Activated CD4-positive, CD25-positive, alpha-beta regulatory T cell (primary cell): ENCODE results near the gene PPP6R1.
"Not testable (repeated sequence)": the region's sequence is repeated elsewhere in the genome, so short reads cannot be mapped to it uniquely, and the experiment has no call there.

Experiments
- DNase-seq, 4 experiments: peaks; one replicate each; lab custom pipeline; 2025; lab: John Stamatoyannopoulos, UW

PPP6R1 gene

DNA sequence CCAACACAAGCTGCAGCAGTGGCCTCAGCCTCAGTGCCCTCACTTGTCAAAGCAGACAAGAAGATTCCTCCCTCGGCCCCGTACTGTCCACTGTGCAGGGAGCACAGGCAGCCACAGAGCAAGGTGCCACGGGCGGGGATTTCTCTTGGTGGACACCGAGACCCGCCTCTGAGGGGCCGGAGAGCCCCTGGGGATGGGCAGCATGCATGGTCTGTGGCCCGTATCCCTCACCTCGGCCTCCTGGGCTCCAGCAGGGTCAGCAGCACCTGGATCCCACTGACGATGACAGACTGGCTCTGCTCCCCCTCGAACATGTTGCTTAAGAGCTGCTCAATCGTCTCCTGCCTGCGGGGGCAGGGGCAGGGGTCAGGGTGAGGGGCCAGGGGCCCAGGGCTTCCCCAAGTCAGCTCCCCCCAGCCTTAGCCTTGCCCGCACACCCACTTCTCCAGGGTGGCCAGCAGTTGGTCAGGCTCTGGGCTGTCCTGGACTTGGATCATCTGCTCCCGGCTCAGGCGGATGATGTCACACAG lies 16.8 kb downstream of the PPP6R1 start:
- DNase-seq = no peak

DNA sequence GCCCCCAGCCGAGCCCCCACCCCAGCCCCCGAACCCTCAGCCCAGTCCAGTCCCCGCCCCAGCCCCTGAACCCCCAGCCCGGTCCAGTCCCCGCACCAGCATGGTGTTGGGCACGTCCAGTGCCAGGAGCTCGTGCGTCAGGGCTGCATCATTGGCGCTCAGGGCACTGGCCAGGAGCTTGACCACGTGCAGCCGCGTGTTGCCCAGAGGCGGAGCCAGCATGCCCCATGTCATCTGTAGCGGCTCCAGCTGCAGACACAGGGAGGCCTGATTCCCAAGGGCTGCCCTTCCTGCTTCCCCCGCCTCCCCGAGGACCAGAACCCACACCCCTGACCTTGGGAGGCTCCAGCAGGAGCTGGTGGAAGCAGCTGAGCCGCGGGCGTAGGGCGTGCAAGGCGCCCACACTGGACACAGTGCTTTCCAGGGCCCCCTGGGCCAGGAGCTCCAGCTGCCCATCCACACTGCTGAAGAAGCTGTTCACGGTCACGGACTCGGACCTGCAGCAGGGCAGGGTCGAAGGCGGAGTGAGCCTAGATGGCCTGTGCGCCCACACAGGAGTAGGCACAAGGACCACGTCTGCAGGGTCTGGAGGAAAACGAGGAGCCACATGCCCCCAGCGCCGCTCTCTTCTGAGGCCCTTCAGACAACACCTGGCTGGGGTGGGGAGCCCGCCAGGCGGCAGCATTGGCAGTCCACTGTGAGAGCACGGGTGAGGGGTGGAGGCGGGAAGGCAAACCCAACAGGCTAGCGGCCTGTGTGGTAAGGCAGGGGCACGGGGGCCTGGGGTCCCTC lies 17.5 kb downstream of the PPP6R1 start:
- DNase-seq = no peak

DNA sequence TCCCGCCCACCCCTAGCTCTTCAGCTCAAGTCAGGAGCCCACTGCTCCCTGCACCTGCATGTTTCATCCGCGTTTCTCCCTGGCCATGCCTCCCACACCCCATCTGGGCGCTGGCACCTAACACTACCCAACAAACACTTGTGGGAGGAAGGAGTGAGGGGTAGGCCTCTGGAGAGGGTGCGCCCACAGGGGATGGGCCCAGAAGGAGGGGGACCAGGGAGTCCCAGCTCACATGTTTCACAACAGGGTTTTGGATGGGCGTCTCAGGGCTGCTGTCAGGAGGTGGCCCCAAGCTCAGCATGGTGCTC lies 18.1 kb downstream of the PPP6R1 start:
- no peak for DNase-seq

DNA sequence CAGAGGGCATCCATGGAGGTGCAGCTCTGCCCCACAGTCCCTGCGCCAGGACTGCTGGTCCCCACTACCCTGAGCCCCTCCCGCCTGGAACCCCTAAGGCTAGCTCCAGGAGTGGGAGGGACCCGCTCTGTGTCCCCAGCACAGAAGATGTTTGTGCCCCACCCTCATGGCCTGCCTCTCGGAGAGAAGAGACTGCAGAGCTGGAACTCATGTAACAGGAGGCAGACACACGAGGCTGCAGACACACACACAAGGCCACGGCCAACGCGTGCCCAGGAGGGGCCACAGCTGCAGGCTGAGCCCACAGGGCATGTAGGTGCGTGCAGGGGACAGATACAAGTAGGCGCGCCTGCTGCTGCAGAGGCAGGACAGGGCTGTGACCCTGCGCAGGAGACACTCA lies 19.8 kb downstream of the PPP6R1 start:
- no peak for DNase-seq

DNA sequence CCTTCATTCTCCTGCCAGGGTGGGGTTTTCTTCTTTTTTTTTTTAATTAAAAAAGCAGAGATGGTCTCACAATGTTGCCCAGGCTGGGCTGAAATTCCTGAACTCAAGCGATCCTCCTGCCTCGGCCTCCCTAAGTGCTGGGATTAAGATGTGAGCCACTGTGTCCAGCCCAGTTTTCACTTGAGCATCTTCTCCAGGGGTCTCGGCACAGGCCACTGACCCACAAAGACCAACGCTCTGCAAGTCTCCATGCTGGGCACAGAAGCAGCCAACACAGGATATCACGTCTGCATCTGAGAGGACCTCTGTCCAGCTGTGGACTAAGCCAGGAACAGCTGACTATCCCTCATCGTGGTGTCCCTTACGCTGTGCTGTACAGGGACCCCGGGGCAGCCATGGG lies 20.8 kb downstream of the PPP6R1 start:
- no peak for DNase-seq

DNA sequence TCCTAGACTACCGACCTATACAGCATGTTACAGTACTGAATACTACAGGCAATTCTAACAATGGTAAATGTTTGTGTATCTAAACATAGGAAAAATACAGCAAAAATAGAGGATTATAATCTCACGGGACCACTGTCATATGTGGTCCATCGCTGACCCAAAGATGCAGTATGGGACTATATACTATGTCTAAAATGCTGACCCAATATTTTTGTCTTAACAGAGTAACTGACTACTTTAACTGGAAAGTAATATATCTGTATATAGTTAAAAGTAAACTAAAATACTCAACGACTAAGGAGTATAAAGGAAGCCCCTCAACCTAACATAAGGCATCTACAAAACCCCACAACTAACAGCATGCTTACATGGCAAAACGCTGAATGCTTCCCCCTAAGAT lies 25.8 kb downstream of the PPP6R1 start:
- DNase-seq = no peak

DNA sequence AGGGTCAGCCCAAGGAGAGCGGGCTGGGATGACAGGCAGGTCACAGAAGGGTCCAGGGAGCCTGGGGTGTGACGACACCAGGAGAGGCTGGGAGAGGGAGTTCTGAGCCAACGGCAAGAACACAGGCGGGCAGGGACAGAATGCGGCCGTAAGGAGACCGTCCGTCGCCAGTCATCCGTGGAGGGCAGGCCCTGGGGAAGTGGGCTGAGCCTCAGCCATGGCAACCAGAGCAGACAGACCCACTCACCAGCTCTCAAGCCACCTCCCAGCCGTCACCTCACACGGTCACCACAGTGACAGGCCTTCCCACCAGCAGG lies 26.6 kb downstream of the PPP6R1 start:
- no peak for DNase-seq

DNA sequence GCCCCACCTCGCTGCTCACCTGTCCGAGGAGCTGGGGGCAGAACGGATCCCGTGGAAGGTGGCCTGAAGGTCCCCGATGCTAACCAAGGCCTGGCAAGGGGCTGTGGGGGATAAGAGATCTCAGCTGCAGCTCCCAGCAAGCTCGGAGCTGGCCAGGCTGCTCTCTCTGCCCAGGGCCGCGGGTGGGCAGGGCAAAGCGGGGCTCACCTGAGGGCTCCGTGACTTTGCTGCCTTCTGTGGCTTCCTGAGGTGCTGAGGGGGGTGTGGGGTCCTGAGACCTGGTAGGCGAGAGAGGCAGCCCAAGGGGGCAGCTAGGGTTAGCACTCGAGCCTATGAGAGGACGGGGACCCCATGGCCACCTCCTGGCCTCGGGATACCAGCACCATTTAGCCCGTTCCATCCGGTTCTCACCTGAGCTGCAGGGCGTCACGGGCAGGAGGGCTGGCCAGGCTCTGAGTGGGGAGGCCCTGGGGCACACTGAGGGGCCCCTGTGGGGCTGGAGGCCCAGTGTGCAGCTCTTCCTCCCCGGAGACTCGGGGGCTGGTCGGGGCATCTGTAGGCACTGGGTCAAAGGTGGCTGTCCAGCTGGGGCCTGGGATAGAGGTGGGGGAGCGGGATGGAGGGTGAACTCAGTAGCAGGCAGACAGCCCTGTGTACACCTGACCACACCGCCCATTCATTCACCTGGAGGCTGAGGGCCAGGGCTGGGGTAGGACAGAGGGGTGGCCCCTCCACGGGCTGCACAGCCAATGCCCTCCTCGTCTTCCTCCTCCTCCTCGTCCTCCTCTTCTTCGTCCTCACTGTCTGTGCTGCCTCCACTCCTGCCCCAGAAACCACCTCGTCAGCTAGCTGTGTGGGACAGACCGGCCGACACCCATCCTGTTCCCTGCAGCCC lies 27.2 kb downstream of the PPP6R1 start:
- DNase-seq = no peak

DNA sequence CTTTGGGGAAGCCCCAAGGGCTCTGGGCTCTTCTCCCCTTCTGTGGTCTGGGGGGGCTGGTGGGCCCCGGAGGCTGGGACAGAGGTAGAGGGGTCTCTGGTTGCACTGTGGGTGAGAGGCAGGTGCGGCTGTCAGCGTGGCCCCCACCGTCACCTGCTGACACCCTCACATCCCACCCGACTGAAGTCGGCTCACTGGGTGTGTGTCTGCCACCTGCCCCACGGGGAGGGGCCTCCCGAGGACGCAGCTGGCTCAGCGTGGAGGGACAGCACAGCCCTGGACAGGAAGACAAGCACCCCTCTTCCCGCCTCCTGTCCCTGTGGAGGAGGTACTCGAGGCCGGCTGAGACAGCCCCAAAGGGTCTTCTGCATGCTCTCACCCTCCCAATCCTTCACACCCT lies 28.0 kb downstream of the PPP6R1 start:
- DNase-seq = no peak

DNA sequence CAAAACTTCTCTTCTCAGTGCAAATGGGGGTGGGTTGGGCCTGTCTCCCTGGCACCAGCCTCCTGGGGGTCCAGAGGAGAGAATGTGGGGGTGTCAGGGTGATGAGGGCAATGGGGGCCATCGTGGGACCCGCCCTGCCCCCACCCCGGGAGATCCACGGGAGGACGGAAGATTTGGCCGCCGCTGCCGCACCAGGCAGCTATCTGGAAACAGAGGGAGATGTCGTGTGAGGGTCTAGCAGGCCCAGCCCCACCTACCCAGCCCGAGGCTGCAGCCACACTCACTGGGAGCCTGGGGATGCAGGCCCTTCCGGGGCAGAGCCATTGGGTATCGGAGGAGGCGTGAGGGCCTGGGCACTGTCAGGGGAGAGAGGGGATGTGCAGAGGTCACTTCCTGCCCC lies 28.5 kb downstream of the PPP6R1 start:
- no peak for DNase-seq

DNA sequence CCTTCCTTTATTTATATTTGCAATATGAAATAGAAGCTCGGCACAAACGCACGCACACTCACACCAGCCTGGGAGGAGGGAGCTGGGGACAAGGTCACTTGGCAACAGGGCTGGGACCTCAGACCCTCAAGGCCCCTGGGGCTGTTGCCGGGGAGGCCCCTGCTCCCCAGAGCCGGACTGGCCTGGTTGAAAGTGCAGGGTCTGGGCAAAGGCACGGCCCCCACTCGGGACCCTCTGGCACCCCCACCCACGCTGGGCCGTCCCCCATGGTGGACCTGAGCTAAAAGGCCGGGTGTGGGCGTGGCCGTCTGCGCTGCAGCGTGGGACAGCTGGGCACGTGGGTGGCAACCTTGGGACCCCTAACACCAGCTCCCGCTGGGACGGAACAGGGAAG lies 29.0 kb downstream of the PPP6R1 start:
- DNase-seq = no peak

DNA sequence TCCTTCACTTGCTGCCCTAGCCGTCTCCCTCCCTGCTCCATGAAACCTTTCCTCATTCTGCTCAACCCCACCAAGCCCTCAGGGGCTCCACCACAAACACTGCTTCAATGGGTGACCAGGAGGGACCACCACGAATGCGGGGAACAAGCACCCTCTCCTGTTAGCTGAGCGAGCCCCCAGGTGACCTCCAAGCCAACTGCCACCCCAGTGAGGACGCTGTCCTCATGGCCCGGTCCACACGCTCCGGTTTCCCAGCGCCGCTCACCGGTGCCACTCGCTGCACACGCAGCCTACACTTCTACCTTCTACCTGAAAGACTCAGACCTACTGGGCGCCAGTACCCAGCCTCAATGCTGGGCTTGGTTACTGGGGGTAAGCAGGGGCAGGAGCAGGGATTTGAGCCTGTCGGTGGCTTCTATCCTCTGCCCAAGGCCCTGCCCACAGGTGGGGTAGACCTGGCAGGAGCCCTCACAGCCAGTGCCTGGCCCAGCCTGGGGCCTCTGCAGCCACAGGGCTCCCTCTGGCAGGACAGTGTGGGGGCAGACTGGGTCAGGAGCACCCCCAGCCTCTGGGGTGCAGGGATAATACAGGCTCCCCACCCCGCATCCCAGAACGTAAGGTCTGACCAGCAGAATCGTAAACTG lies 29.6 kb downstream of the PPP6R1 start:
- no peak for DNase-seq

DNA sequence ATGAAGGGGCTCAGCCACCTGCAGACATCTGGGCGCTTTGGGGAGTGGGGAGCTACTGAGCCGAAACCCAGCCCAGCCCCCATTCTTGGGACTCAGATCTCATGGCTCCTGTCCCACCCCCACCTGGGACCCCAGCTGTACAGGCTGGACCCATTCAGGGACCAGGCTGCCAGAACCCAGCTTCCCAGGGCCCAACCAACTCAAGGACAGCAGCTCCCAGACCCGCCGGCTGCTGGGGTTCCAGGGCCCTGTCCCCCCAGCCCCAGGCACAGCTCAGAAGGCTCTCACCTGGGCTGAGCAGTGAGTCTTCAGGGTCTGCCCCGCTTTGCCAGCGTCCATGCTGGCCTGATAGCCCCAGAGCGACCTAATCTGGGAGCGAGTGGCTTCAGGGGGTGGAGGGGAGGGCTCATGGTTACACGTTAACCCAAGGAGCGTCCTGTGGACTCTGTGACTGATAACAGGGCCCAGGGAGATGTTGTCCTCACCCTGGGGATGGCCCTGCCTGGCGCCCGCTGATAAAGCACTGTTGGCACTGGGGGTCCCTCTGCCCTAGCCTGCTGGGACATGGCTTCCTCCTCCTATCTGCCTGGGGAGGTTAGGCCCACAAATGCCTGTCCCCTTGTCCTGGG lies 30.3 kb downstream of the PPP6R1 start, which contains the start of gene TMEM86B:
Gene TMEM86B (minus strand): TSS at position 361 of the 629 bp plus-strand sequence. CDS start 22 bp downstream, at position 339.
- no peak for DNase-seq

DNA sequence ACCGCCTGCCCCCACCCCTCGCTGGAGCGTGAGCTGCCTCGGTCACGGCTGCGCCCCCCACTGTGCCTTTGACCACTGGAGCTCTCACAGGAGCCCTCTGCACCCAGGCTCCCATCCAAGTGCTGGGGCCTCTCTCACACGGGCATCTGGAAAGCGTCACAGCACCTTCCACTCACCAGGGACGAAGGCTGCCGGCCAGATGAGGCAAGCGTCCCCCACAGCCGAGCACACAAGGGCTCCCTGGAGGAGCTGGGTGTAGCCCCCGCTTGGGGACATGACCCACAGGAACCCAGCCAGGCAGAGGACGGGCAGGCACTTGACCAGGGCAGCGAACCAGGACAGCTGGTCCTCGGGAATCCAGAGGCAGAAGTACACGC lies 30.8 kb downstream of the PPP6R1 start:
- no peak for DNase-seq

DNA sequence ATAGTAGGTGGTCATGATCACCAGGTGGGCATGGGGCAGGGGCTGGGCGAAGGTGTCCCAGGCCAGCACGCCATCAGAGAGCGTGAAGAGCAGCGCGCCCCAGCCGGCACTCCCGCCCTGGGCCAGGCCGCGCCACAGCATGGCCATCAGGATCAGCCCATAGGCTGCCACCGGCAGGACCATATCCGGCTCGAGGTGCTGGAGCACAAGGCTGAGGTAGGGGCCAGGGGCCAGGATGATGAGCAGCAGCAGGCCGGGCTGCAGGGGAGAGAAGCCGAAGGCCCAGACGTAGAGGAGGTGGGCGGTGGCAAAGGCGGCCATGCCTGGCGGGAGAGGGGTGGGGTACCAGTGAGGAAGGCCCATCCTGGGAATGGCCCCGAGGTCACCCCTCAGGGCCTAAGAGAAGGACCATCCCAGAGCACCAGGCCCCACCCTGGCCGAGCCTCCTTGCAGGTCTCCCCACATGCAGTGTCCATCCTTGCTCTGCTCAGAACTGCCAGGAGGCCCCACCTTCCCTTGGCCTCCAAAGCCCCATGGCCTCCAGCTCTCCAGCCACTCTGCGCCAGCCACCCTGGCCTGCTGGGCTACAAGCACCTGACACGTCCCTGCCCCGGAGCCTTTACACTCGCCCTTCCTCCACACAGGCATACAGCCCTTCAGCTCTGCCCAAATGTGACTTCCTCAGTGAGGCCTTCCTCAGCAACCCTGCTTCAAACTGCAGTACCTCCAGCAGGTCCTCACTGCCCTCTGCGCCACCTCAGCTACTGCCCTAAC lies 31.4 kb downstream of the PPP6R1 start:
- no peak for DNase-seq

DNA sequence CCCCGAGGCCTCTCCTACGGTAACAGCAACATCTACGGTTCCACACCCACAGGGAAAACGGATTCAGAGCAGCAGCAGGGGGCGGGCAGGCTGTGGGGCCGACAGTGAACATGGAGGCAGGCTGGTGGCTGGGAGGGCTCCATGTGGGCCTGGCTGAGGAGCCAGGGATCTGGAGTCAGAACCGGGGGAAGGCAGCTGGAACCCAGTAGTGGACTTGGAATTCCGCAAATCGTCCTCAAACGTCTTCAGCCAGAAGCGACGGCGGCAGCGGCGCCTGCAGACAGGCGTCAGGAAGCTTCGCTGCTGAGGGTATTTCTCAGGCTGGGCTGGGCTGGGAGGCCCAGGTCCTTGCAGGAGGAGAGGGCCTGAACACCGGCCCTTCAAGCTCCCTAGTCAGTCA lies 32.0 kb downstream of the PPP6R1 start:
- no peak for DNase-seq

DNA sequence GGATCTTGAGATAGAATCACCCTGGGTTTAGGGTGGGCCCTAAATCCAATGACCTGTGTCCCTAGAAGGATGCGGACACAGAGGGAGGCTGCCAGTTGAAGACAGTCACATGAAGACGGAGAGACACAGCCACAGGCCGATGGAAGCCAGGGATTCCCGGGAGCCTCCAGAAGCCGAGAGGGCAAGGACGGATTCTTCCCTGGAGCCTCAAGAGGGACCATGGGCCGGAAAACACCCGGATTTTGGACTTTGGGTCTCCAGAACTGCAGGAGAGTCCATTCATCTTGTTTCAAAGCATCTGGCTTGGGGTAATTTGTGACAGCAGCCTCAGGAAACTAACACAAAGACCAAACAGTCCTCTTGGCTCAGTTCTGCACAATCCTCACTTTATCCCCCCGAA lies 32.5 kb downstream of the PPP6R1 start:
- DNase-seq = no peak

DNA sequence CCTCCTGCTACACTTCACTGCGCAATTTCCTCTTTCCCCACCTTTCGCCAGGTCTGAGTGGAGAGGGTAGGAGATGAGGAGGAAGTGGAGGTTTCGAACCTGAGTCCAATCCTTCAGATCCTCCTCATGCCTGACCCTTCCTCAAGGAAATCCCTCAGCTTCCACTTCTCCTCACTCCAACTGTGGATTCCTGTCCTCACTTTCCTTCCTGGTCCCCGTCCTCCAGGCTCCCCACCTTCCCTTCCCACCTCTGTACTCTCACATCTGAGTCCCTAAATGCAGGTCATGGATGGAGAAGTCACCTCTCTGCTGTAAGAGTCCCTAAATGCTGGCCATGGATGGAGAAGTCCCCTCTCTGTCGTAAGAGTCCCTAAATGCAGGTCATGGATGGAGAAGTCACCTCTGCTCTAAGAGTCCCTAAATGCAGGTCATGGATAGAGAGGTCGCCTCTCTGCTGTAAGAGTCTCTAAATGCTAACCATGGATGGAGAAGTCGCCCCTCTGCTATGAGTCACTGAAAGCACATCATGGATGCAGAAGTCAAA lies 33.3 kb downstream of the PPP6R1 start:
- DNase-seq = no peak

DNA sequence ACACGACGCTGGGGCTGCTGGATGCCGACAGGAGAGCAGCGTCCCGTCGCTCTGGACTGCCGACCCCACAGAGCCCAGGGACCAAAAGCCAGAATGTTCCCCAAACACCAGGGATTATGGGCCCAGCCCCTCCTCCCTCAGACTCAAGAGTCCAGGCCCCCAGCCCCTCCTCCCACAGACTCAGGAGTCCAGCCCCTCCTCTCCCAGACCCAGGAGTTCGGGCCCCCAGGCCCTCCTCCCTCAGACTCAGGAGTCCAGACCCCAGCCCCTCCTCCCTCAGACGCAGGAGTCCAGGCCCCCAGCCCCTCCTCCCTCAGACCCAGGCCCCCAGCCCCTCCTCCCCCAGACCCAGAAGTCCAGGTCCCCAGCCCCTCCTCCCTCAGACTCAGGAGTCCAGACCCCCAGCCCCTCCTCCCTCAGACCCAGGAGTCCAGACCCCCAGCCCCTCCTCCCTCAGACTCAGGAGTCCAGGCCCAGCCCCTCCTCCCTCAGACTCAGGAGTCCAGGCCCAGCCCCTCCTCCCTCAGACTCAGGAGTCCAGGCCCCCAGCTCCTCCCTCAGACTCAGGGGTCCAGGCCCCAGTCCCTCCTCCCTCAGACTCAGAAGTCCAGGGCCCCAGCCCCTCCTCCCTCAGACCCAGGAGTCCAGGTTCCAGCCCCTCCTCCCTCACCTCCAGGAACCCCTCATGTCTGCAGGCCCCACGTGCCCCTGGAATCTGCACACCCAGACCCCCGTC lies 34.0 kb downstream of the PPP6R1 start:
- DNase-seq = not testable (repeated sequence)

DNA sequence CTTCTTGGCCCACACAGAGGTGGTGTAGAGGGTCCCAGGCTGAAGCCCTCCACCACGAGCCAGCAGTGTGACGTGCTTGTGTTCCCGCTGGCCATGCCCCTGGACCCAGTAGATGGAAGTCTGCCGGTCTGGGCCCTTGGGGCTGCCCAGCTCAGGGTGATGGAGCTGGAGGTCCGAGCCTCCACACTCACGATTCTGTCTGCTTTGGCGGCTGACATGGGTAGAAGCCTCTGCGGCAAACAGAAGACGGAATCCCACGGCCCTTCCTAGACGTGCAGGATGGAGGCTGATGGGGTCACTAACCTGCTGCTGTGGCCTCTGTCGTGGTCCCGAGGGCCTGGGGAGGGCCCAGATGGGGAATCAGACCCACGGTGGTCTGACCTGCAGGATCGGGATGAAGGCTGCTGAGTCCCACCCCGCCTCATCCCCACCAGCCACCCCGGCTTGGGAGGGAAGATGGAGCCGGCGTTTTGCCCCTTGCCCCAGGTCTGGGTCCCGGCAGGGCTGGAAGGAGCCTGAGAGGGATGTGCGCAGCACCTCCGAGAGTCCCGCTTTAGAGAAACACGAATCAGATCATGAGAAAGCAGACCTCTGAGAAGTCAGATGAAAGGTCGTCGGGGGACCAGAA lies 34.7 kb downstream of the PPP6R1 start:
- no peak for DNase-seq
